RPMI8226 (cell line): Measurements from ENCODE around the gene NKX2-3.

ENCODE experiments used
- DNase-seq: peaks from one replicate; pipeline ENCODE4 v3.0.0-alpha.2; 2015

NKX2-3 gene

DNA sequence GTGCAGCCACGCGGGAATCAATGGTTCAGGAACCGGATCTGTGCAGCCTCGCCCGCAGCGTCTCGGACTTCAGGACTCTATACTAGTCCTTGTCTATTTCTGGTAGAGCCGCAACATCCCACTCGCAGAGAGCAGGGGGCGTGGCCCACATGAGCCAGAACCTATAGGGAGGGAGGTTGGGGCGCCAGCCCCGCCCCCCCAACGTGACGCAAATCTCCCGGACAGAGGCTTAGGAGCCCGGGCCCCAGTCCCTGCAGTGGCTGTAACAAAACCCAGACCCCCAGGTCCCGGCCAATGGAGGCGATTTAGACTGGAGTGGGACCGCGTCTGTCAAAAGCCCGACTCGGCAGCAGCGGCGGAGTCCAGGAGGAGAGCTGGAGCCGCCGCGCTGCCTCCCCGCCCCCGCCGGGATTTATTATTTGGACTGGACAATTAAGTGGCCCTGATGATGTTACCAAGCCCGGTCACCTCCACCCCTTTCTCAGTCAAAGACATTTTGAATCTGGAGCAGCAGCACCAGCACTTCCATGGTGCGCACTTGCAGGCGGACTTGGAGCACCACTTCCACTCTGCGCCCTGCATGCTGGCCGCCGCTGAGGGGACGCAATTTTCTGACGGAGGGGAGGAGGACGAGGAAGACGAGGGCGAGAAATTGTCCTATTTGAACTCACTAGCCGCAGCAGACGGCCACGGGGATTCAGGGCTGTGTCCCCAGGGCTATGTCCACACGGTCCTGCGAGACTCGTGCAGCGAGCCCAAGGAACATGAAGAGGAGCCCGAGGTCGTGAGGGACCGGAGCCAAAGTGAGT, at the start of gene NKX2-3:
Gene NKX2-3, plus strand, starts transcription at position 256 of the 809 bp plus-strand sequence. Its CDS starts 190 bp downstream, at position 446.
- DNase-seq = peak; percentile 62

DNA sequence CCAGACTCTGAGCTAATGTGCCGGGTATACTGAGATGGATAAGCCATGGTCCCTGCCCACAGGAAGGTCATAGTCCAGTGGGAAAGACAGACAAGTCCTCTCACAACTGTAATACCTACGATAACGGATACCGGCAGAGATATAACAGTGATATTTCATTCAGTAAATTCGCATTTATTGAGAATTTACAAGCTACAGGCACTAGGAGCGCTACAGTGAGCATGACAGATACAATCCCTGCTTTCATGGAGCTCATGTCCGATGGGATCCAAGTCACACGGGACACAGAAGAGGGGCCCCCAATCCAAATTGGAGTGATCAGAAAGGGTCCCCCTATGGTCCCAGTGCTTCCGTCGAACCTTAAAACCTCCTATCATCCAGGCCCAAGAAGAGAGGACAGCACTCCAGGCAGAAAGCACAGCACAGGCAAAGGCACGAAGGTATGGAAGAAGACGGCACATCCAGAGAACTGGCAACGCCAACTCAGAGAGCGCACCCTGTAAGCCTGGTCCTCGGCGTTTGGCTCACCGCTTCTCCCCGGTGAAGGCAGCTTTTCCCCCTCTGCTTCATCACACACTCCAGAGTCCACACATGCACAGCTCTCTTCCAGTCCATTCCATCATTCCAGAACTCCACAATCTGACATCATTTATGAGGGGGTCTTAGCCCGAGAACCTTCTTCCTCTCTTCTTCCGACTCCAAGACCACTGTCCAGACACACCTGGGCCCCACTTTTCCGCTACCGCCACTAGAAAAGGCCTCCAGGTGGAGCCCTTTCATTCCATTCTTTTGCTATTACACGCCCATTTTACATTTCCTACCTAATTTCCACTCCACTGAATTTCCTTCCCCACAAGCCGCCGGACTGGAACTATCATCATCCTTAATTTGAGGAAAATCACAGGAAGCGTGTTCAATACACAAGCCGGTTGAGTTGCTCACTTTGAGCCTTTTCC, 47.8 kb upstream of the NKX2-3 start:
- no peak for DNase-seq

DNA sequence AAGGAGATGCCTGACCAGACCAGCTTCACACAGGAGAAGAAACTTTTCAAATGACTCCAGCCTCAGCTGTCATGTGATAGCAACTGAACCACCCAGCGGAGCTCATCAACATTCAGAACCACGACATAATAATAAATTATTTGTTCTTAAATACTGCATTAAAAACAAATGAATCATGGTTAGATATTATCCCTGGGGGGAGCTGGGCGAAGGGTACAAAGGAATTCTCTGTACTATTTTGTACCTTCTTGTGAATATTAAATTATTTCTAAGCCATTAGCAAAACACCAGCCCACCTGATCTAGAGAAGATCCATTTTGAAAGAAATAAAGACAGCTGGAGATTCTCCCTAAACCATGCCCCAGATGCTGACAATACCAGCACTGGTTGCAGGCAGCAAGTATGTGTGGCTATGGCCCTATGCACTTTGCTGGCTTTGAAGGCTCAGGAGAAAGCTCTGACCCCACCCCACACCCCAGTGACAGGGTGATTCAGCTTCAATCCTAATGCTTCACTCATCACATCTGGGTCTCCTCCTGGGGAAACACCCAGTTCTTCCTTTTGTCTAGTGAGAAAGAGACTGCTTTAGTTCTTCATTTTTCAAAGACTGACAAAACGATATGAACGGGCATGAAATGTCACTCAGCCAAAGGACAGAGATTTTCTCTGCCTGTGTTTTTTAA, 45.5 kb upstream of the NKX2-3 start:
- no peak for DNase-seq

DNA sequence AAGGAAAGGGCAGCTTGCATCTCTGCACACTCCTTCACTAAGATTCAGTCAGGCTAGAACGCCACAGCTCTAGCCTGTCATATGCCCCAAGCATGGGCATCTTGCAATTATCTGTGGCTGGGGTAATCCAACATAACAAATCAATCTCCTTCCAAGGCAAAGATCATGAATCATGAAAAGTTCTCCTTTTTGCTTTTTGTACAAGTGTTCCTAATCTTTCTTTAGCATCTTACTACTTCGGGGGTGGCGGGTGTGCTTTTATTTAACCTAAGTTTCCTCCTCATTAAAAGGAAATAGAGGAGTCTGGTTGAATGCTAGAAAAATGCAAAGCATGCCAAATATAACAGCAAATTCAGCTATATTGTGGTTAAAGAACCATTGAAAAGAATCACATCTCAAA, 43.5 kb upstream of the NKX2-3 start:
- DNase-seq = no peak

DNA sequence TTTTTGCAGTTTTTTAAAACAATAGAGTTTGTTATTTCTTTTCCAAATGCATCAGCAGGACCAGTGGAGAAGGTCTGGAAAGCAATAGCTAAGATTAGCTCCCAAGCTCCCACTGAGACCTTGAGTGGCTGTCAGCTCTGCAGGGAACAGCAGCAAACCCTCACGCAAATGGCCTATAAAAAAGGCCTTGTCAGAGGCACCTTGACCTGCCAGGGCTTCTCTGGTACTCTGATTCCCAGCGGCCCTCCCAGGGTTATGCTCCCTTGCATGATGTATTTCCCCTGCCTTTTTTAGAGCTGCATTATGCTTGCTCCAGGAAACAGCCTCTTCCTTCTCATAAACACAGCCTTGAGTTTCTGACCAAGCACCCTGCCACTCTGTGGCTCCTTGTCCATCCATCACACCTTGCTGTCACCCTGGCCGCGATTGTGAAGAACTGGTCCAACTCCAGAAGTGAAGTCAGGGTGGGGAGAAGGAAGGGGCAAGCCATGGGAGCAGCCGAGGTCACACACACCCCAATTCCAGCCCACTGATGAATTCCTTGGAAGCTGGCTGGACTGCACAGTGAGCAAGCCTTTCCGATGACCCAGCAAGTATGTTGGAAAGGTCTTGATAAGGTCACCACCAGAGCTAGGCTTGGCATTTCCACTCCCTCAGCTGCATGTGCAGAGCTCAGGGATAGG, 35.3 kb upstream of the NKX2-3 start:
- DNase-seq = no peak

DNA sequence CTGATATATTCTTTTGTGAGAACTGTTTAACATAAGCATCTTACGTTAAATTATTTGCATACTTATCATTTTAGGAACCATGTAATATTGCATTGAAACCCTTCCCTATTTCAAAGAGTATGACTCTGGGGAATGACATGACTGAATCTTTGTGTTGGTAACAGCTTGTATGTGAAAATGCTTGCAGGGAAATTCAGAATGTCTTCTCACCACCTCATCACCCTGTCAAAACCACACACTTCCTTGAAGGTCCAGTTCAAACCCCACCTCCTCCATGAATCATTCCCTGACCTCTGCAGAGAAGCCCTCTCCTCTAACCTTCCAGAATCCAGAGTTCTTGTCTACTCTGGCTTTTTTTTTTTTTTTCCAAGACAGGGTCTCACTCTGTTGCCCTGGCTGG, 26.3 kb upstream of the NKX2-3 start:
- no peak for DNase-seq

DNA sequence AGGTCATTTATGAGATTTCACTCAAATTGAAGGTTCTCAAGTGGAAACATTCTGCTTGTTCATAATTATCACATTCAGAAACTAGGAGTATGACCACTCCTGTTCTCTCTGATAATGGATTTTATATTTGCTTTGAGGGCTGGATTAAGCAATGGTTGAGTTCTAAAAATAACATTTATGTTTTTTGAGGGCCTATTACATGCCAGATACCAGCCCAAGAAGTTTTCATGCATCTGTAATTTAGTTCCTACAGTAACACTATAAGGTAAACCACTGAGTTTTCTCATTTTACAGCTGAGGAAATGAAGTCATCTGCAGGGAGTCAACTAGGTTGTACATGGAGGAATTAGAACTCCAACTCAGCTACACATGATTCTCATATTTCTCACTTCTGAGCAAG, 25.5 kb upstream of the NKX2-3 start:
- DNase-seq = no peak

DNA sequence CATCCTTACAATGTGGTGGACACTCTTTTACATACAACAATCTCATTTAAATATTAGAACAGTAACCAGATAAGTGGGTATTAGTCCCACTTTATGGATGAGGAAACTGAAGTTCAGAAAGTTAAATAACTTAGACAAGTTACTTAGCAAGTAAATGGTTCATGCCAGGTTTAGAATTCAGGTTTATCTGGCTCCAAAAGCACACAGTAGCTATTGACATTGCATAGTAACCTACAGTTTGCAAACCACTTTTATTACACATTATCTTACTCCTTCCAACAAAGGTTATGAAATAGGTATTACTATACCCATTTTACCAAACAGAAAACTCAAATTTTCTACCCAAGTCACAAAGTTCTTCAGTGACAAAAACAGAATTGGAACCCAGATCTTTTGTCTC, 19.7 kb upstream of the NKX2-3 start:
- DNase-seq = no peak

DNA sequence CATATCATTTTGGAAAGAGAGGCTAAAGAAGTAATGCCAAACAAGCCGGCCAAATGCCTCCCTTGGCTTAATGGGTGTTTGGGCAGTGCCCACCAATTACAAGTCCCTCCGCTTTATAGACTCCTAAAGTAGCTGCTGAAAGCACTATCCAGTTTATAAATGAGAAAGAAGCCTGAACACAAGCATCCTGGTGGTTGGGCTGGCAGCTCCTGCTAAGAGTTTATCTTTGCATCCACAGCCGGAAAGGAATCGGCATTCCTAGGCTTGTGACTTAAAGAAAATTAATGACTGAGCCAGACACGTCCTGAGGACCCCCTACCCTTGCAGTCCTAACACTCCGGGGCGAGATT, 13.1 kb upstream of the NKX2-3 start:
- no peak for DNase-seq

DNA sequence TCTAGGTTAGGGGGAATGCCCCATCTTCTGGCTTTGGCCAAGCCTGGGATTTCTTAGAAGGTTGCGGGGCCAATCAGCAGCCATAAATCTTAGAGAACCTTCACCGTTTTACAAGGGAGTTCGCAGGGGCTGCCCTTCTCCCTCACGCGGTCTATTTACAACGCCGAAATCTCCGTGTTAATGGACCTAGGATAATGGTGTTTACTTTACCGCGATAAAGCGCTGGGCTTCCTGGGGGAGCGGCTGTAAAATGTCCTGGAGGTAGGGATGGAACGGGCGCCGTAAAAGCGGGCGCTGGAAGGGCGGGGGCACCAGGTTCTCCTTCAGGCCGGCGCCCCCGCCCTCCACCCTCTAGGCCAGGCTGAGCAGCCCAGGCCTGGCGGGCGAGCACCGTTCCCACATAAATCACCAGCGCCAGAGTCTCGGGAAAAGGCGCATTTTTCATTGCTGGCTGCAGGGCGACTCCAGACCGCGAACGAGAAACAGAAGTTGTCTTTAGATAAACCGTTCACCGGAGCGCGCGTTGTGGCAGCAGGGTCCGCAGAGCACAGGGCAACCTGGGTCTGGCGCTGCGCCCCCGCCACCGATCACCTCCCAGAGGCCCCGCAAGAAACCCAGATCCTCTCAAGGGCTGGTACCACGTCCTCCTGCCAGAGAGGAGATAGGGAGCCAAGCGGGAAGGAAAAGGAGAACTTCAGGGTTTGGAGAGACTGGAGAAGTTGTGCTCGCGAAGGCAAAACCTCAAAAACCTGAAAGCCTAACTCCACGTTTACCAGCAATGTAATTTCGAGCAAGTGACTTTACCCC, 12.5 kb upstream of the NKX2-3 start:
- DNase-seq = no peak

DNA sequence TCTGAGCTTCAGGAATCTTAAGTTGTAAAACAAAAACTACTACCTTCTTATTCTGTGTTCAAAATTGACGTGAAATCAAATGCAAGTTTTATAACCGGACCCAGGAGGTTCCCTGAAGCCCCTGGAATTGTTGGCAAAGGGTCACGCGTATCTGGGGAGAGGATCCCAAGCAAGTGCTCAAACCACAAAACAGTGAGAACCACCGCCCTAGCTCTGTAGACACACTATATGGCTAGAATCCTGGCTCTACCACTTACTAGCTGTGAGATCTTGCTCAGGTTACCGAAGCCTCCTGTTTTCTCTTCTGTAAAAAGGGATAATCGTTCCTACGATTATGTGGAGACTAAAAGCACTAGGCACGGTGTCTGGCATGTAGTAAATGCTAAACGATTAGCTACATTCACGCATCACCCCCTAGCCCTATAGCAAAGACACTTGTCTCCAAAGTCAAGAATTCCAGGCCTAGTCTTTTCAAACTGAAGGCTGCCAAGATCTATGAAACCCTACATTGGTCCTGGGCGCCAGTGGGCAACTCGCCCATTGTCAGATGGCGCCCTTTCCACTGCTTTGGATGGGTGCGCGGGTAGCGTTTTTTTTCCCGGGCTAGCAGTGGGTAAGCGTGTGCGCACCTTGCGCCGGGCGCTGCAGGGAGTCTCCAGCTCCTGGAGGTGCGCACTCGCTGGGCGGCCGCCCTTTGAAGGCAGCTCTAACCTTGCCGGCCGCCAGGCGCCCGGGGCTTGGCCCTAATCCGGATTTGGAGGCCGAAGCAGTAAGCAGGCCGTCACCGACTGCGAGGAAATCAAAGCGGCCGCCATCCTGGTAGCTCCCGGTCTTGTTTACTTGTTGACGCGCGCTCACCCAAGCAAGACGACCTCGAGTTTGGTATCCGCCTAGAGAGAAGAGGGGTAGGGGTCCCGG, 11.6 kb upstream of the NKX2-3 start:
- DNase-seq = no peak

DNA sequence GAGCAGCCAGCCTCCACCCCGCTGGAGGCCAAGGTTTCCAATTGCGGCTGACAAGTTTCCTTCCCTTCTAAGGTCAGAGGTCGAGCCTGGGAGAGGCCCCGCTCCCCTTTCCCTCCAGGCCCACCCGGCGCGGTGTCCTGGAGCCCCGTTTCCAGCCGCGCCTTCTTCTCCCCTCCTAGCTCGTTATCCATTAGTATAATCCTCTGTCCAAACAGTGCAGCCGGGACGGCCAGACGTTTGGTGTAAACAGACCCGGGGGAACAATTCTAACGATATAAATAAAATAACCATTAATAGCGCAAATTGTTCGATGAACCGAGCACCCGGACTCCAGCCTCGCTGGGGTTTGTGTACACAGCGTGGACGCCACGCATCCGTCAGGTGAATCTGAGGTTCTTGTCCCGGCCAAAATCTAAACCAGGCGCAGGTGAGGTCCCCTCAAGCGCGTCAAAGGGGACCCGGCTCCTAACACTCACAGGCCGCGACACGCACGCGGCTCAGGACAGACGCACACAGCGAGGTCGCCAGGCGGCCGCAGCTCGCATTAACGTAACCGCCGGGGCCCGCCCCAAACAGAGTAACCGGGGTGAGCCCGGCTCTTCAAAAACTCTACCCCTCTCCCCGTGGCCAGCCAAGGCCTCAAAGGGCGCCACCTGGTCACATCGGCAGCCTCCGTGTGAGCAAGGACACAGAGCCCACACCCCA, 10.8 kb upstream of the NKX2-3 start:
- DNase-seq = no peak

DNA sequence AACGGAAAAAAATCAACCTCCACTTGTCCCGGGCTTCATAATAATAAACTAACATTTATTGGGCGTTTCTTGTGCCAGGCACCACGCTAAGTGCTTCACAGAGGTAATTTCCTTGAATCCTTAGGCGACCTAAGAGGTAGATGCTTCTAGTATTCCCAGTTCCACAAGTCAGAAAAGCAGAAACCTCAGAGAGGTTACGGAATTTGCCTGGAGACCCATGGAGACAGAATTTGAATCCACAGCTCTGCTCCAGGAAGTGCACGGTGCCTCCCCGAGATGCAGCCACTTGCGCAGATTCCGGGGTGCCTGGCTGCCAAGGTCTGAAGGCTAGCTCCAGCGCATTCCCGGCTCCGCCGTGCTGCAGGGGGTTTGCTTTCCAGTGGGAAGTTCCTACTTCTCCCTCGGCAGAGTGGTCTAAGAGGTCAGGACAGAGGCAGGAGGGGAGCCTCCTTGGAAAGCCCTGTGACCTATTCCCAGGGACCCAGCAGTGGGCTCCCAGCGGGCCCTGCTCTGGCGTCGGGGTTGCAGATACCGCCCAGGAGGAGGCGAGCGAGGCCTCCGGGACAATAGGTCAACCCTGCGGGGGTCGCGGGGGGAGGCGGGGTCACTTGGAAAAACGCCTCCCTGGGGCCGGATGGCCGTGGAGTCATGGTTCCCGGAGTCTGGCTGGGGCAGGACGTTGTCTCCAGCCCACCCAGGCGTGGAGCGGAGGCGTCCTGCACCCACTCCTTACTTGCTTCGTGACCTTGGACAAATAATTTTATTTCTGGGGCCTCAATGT, 10.1 kb upstream of the NKX2-3 start:
- DNase-seq = no peak

DNA sequence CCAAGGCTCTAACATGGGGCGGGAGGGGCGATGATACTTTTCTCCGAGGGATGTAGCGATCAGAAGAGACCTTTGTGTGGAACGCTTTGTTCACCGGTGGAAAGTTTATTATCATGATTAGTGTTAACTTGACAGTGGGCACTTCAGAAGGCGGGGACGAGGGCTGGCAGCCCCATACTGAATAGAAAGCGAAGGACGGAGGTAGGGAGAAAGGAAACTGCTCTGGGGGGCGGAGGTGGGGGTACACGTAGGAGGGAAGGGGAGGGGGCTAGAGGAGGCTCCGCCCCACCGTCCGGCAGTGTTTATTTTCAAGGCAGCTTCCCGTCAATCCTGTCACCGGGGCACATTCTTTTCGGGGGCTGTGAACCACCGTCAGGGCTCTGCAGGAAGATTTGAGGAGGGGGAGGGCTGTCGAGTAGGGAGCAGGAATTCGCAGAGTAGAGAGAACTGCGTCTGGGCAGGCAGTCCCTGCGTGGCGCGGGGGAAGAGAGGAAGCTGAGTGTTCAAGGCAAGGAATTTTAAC, 9.4 kb upstream of the NKX2-3 start:
- no peak for DNase-seq

DNA sequence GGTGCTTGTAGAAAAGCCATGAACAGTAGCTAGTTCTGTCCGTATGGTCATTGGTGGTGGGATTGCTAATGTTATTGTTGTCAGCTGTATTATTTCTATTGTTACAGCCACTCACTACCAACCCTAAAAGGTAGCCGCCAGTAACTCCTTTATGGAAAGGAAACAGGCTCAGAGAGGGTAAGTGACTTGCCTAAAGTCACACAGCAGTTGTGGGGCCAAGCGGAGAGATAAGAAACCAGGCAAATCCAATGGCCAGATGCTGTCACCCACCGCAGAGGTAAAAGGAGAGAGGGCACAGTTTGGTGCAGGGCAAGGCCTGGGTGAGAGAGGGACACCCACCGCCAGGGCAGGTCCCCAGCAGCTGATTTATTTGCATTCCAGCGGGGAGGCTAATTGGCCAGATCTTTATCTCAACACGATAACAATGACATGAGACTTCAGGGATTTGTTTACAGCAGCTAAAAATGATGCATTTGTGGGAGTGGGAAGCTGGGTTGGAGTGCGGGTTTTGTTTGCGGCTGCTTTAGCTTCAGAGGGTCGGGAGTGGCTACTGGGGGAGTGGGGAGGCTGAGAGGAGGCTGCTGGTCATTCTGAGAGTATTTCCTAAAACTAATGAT, 8.6 kb upstream of the NKX2-3 start:
- no peak for DNase-seq

DNA sequence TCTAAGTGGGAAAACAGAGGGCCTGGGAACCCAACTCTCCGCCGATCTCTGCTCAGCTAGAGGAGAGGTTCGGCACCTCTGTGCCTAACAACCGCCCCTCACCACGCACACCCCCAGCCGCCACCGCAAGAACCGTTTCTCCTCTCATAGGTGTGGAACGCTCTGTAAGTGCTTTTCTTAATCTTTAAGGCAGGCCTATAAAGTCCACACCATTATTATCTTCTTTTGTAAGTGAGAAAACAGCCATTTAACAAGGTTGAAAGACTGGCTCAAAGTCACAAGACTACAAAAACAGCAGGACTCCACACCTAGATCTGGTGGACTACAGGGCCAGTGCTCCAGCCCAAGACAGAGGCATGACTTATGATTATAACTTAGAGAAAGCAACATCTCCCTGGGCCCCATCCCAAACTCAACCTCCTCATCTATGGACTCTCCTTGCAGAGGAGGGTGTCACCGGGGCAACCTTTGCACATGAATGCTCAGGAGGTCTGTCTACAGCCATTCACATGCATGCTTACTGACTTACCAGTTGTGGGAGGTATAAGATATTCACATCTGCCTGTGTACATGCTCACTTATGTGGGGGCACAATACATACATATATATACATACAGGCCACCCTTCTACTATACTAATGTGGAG, 7.9 kb upstream of the NKX2-3 start:
- no peak for DNase-seq

DNA sequence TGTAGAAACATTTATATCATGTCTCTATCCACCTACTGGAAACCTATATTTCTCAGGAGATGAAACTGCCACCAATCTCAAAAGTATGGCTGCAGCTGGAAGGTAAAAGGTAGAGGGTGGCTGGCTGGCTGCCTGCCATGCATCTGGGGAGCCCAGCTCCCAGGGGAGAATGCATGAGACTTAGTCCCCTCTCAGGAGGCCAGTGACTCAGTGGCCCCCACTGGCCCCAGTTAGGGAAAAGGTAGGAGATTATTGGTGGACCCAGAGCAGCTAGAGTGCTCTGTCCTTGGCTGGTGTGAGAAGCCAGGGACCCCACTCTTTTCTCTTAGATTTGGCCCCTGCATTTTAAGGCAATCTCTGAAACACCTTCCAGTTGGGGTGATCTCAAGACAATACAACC, 6.8 kb upstream of the NKX2-3 start:
- DNase-seq = no peak

DNA sequence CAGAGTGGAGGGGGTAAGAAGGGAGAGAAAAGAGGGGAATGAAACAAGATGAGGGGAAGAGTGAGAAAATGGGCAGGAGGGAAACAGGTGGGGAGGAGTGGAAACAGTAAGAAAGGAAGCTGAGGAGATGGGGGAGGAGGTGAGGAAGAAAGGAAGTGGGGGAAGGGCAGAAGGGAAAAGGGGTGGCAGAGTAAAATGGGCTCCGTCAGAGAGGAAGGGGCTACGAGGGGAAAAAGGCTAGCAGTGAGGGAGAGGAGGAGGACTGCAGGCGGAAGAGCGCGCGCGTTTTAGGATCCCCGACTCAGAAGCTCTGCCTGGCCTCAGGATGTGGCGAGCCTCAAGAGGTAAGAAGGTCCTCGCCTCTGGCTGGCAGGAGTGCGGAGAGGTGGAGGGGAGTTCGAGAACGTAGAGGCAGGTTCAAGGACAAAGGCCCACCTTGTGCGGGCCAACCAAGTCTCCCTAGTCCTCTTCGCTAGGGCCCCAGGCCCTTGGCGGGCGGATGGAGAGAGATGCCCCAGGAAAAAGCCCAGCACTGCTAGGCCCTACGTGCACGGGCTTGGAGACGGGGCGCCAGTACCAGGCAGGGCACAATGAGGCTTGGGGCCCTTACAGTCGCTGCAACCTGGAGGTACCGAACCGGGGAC, 5.8 kb upstream of the NKX2-3 start:
- DNase-seq = no peak
